B cell (primary cell): ENCODE results near the gene CLN6. TPM values are rescaled to one million over a fixed set of nuclear protein-coding genes. Genes with fewer than 3 reads are reported as not detected.

Source experiments
- ATAC-seq: fragments of 200-7000 bp; cut with Tn5 transposase; one replicate; pipeline ENCODE4 v1.10.0; 2021; ENCODE audit warnings: low read depth, mild to moderate bottlenecking, moderate number of reproducible peaks, moderate library complexity
- CTCF ChIA-PET: fragments of 350-600 bp; sonication (Branson Sonifier 250); formaldehyde crosslinking; loops from one replicate; lab custom pipeline; 2021; ENCODE audit warnings: antibody characterized with exemption, inconsistent platforms; lab: Charles Lee
- POLR2A ChIA-PET: fragments of 350-600 bp; sonication (Branson Sonifier 250); formaldehyde crosslinking; loops from one replicate; lab custom pipeline; 2021; ENCODE audit warnings: antibody characterized with exemption; lab: Charles Lee
- DNase-seq: peaks from one replicate; pipeline ENCODE4 v3.0.0; 2013
- H2AFZ ChIP-seq: 2 replicates; pipeline ENCODE4 v1.6.1; 2012; ENCODE audit warnings: mild to moderate bottlenecking, low read depth, low read length; ENCODE audit not compliant: insufficient read depth, poor library complexity, severe bottlenecking
- H3K27ac ChIP-seq, 2 donors: 1 replicate in 1 of 2; 2 replicates in 1 of 2; pipeline ENCODE4 v1.5.1; 2012 to 2013; ENCODE audit warnings: low read length in 2 of 2, mild to moderate bottlenecking in 2 of 2, moderate library complexity in 1 of 2
- H3K27me3 ChIP-seq, 4 experiments: fragments of 200-600 bp in 1 of 4; sonication (generic) in 1 of 4; replicated peaks in 1 of 4; 1 replicate in 2 of 4; 2 replicates in 2 of 4; pipeline versions ENCODE4 v1.6.1 to v1.7.0; 2013 to 2016; ENCODE audit warnings: low read length in 3 of 4, mild to moderate bottlenecking in 2 of 4, mixed read lengths in 1 of 4, moderate library complexity in 1 of 4; ENCODE audit not compliant: insufficient read depth in 4 of 4, control insufficient read depth in 3 of 4; ENCODE audit errors: control extremely low read depth in 1 of 4
- H3K36me3 ChIP-seq, 2 experiments: replicated peaks in 1 of 2; 1 replicate in 1 of 2; 2 replicates in 1 of 2; pipeline versions ENCODE4 v1.6.1 to v1.7.1; 2013; ENCODE audit warnings: low read length in 1 of 2; ENCODE audit not compliant: insufficient read depth in 2 of 2, control insufficient read depth in 1 of 2; ENCODE audit errors: control extremely low read depth in 1 of 2, extremely low read depth in 1 of 2
- H3K4me1 ChIP-seq, 2 donors: fragments of 200-600 bp in 1 of 2; sonication (generic) in 1 of 2; 1 replicate in 1 of 2; 2 replicates in 1 of 2; pipeline versions ENCODE4 v1.5.1 to v1.6.1; 2013 to 2017; ENCODE audit warnings: low read length in 2 of 2; ENCODE audit not compliant: control insufficient read depth in 2 of 2, insufficient read depth in 2 of 2
- H3K4me2 ChIP-seq: replicated peaks from 2 replicates; pipeline ENCODE3; 2012; ENCODE audit warnings: mild to moderate bottlenecking, low read depth, low read length; ENCODE audit not compliant: poor library complexity, severe bottlenecking
- H3K4me3 ChIP-seq, 5 experiments: fragments of 200-600 bp in 1 of 5; sonication (generic) in 1 of 5; 1 replicate in 3 of 5; 2 replicates in 2 of 5; pipeline versions ENCODE4 v1.5.1 to v1.7.0; 2011 to 2016; ENCODE audit warnings: low read length in 4 of 5, mild to moderate bottlenecking in 4 of 5, low read depth in 2 of 5, control low read depth in 1 of 5, moderate library complexity in 1 of 5; ENCODE audit not compliant: insufficient read depth in 1 of 5; ENCODE audit errors: control extremely low read depth in 1 of 5, extremely low read depth in 1 of 5
- H3K79me2 ChIP-seq: fragments of 200-600 bp; sonication (generic); one replicate; pipeline ENCODE4 v1.6.0; 2016; ENCODE audit warnings: low read length; ENCODE audit not compliant: control insufficient read depth, insufficient read depth
- H3K9ac ChIP-seq: fragments of 200-600 bp; sonication (generic); 2 replicates; pipeline ENCODE4 v1.6.1; 2017; ENCODE audit warnings: mild to moderate bottlenecking, low read length, moderate library complexity
- H3K9me3 ChIP-seq, 3 donors: one replicate each; pipeline versions ENCODE4 v1.6.1 to v1.7.1; 2013; ENCODE audit warnings: low read length in 2 of 3; ENCODE audit not compliant: control insufficient read depth in 2 of 3, insufficient read depth in 1 of 3; ENCODE audit errors: control extremely low read depth in 1 of 3
- H4K20me1 ChIP-seq: 2 replicates; pipeline ENCODE4 v1.6.0; 2012; ENCODE audit warnings: mild to moderate bottlenecking, low read length; ENCODE audit not compliant: insufficient read depth, control insufficient read depth, poor library complexity, severe bottlenecking
- H3K27ac Mint-ChIP-seq: one replicate; pipeline ENCODE4 v1.8.0; 2021; ENCODE audit warnings: mixed read lengths
- H3K27me3 Mint-ChIP-seq: one replicate; pipeline ENCODE4 v1.8.0; 2021; ENCODE audit warnings: mixed read lengths
- H3K4me1 Mint-ChIP-seq: one replicate; pipeline ENCODE4 v1.8.0; 2021; ENCODE audit warnings: mixed read lengths
- H3K4me3 Mint-ChIP-seq: one replicate; pipeline ENCODE4 v1.8.0; 2021; ENCODE audit warnings: mixed read lengths
- H3K9me3 Mint-ChIP-seq: one replicate; pipeline ENCODE4 v1.8.0; 2022; ENCODE audit warnings: mixed read lengths; ENCODE audit not compliant: insufficient read depth
- EZH2 ChIP-seq: IDR thresholded peaks from 2 replicates; pipeline ENCODE4 v1.6.1; 2012; ENCODE audit warnings: borderline replicate concordance, low read depth, mild to moderate bottlenecking, moderate library complexity, low read length; ENCODE audit not compliant: insufficient read depth, poor library complexity, severe bottlenecking
- WGBS: methylation state at CpG from one replicate; pipeline ENCODE4 v1.1.5; 2013; ENCODE audit warnings: missing lambda C conversion rate; ENCODE audit not compliant: insufficient coverage; 5-methylcytosine and 5-hydroxymethylcytosine counted together
- intact Hi-C: fragments of 100-400 bp; cut with micrococcal nuclease; formaldehyde crosslinking; loops from one replicate; pipeline ENCODE4 v1.10.0; 2022
- polyA plus RNA-seq: library from polyadenylated mRNA; depleted of rRNA; stranded (reverse); fragments of >200 nt; gene quantifications from 2 replicates; pipeline ENCODE4 v1.2.3, GENCODE V29; 2012
- total RNA-seq, 2 donors: library from RNA; stranded (reverse); fragments of 120-200 nt in 1 of 2; gene quantifications; 1 replicate in 1 of 2; 2 replicates in 1 of 2; pipeline versions ENCODE4 v1.2.3 to v1.2.4, GENCODE V29; 2013 to 2022
- TF ChIP-seq, protein P1 (sequence below): fragments of 200-600 bp; IDR thresholded peaks from one replicate; pipeline ENCODE4 v1.8.0; 2022; ENCODE audit warnings: antibody characterized with exemption, mild to moderate bottlenecking

Gene CLN6
- total and polyA plus RNA-seq, 2 donors (not counting 1 experiment from before 2014, with no cell fraction given): 22.8 TPM

DNA sequence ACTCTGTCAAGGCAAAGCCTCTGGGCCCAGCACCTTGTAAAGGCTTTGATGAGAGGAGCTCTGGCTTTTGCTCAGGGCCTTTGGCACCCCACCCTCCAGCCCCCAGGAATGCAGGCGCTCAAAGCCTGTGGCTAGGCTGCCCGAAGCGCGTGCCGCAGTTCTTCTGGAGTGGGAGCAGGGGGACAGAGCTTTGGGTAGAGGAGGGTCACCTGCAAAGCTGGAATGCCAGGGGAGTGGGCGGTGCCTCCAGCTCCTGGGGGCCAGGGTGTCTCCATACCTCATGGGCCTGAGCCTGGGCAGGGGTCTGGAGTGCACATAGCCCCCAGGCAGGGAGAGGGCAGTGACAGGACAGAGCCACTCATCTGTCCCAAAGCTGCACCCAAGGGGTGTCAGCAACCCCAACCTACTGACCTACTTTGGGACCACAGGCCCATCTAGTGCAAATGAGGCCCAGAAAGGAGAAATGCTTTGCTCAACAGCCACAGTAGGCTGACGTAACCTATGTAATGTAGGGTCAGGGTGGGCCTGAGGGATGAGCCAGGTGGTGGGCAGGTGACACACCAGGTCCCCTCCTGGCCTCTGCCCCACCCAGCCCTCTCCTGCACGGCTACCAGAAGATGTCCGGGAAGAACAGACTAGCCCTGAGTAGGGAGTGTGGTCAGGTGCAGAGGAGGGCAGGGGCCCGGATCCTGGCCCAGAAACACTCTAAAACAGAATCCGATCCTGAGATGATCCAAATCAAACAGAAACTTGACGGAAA is 22.2 kb downstream of the CLN6 start:
- ChIA-PET CTCF (no interaction called here), POLR2A (no interaction called here)
- H3K27ac ChIP-seq: no peak overlapping the region
- no peak overlapping the region for H3K9ac ChIP-seq
- ATAC-seq (no peak), DNase-seq (no peak)
- H4K20me1 ChIP-seq: no peaks in the 10 kb centered on the region
- WGBS: 96% methylated on average over 4 of the region's 12 CpGs
- peaks cover 0 to 7% (median 0%) of the 10 kb centered on the region in 3 donors for H3K9me3 ChIP-seq
- H3K27me3 ChIP-seq: no peaks in the 10 kb centered on the region
- H3K4me3 ChIP-seq: no peak overlapping the region
- H3K4me2 ChIP-seq: no peak overlapping the region
- Mint-ChIP-seq H3K27me3 (no peaks in the 10 kb centered on the region), H3K9me3 (no peaks in the 10 kb centered on the region), H3K27ac (no peak overlapping the region), H3K4me1 (peaks cover 27% of the 10 kb centered on the region), H3K4me3 (no peak overlapping the region)
- H3K36me3 ChIP-seq: peaks cover 0 to 3% of the 10 kb centered on the region in 2 experiments
- TF ChIP-seq, protein P1, sequence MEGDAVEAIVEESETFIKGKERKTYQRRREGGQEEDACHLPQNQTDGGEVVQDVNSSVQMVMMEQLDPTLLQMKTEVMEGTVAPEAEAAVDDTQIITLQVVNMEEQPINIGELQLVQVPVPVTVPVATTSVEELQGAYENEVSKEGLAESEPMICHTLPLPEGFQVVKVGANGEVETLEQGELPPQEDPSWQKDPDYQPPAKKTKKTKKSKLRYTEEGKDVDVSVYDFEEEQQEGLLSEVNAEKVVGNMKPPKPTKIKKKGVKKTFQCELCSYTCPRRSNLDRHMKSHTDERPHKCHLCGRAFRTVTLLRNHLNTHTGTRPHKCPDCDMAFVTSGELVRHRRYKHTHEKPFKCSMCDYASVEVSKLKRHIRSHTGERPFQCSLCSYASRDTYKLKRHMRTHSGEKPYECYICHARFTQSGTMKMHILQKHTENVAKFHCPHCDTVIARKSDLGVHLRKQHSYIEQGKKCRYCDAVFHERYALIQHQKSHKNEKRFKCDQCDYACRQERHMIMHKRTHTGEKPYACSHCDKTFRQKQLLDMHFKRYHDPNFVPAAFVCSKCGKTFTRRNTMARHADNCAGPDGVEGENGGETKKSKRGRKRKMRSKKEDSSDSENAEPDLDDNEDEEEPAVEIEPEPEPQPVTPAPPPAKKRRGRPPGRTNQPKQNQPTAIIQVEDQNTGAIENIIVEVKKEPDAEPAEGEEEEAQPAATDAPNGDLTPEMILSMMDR: no peak
- TF ChIP-seq EZH2: no peak
- no peak overlapping the region for H2AFZ ChIP-seq
- H3K4me1 ChIP-seq: peaks cover 26 to 35% of the 10 kb centered on the region in 2 donors
- H3K79me2 ChIP-seq: peaks cover 3% of the 10 kb centered on the region
- intact Hi-C loops: no loop called here

DNA sequence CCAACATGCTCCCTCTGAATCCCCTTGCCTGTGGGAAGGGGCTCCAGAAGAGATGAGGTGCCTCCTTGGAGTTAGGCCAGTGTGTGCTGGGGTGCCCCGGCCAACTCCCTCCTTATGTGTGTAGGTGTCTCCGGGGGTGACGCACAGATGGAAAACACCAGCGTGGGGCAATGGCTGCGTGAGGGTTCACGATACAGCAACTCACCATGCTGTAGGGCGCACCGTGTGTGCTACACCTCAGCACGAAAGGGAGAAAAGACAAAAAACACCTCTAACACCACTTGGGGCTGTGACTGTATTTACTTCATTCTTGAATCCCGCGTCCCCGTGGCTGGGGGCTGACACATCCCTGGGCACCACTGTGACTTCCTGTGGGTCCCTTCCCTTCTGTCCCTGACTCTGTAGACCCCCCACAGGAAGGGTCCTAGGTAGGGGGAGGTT is 22.8 kb downstream of the CLN6 start:
- no peak overlapping the region for H3K4me3 Mint-ChIP-seq
- H3K4me1 Mint-ChIP-seq: peaks cover 27% of the 10 kb centered on the region
- WGBS: 84% methylated on average over 5 of the region's 12 CpGs
- H3K4me1 ChIP-seq: peaks cover 26 to 35% of the 10 kb centered on the region in 2 donors
- no peak overlapping the region for H3K4me2 ChIP-seq
- peaks cover 3% of the 10 kb centered on the region for H3K79me2 ChIP-seq
- no peak overlapping the region for H3K4me3 ChIP-seq
- H3K27me3 ChIP-seq: no peaks in the 10 kb centered on the region
- no peaks in the 10 kb centered on the region for H3K9me3 Mint-ChIP-seq
- peaks cover 0 to 3% of the 10 kb centered on the region in 2 experiments for H3K36me3 ChIP-seq
- peaks cover 0 to 7% (median 0%) of the 10 kb centered on the region in 3 donors for H3K9me3 ChIP-seq
- CTCF ChIA-PET: no interaction called here
- H3K27me3 Mint-ChIP-seq: no peaks in the 10 kb centered on the region
- DNase-seq (no peak), ATAC-seq (no peak)
- H2AFZ ChIP-seq: no peak overlapping the region
- H3K9ac ChIP-seq: no peak overlapping the region
- POLR2A ChIA-PET: no interaction called here
- H4K20me1 ChIP-seq: no peaks in the 10 kb centered on the region
- no peak overlapping the region for H3K27ac Mint-ChIP-seq
- no peak overlapping the region for H3K27ac ChIP-seq
- TF ChIP-seq, protein P1: no peak
- no peak for TF ChIP-seq EZH2
- intact Hi-C loops: no loop called here
